ENCODE results near the gene MMEL1. TPM values are rescaled to one million over a fixed set of nuclear protein-coding genes. Genes with fewer than 3 reads are reported as not detected.

The MMEL1 gene
- total and polyA plus RNA-seq, 2 experiments from 2014 or later = 0.93 to 1.8 TPM

DNA sequence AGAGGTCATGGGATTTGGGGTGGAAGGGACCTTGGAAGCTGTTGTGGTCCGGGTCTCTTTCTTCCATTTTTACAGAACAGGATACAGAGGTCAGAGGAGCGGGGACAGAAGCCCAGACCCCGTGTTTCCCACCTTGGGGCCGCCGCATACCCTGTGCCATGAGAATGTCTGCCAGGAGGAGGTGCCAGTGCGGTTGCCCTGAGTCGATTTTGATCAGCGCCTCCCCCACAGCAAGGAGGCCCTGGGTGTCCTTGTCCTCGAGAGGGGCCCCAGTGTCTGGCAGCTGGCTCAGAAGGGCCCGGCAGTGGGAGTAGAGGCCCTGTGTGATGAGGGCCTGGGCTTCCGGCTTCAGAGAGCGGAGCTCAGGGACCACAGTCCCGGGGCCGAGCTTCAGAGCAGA is 12.3 kb upstream of the MMEL1 start:
- H4K20me1 ChIP-seq (ENCODE audit: insufficient read depth, poor library complexity, severe bottlenecking) = no peaks in the 10 kb centered on the region
- no peaks in the 10 kb centered on the region for H3K9me3 ChIP-seq (ENCODE audit: low read depth)
- TF ChIP-seq EZH2phosphoT487 (IDR thresholded peaks at IDR 0.05; ENCODE audit: low read depth, severe bottlenecking, unreplicated experiment) = no peak
- TF ChIP-seq EZH2 (IDR thresholded peaks at IDR 0.05; ENCODE audit: borderline replicate concordance) = no peak
- TF ChIP-seq, protein P1, sequence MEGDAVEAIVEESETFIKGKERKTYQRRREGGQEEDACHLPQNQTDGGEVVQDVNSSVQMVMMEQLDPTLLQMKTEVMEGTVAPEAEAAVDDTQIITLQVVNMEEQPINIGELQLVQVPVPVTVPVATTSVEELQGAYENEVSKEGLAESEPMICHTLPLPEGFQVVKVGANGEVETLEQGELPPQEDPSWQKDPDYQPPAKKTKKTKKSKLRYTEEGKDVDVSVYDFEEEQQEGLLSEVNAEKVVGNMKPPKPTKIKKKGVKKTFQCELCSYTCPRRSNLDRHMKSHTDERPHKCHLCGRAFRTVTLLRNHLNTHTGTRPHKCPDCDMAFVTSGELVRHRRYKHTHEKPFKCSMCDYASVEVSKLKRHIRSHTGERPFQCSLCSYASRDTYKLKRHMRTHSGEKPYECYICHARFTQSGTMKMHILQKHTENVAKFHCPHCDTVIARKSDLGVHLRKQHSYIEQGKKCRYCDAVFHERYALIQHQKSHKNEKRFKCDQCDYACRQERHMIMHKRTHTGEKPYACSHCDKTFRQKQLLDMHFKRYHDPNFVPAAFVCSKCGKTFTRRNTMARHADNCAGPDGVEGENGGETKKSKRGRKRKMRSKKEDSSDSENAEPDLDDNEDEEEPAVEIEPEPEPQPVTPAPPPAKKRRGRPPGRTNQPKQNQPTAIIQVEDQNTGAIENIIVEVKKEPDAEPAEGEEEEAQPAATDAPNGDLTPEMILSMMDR (IDR thresholded peaks at IDR 0.05; ENCODE audit: poor library complexity) = no peak
- no peaks in the 10 kb centered on the region for H3K9me2 ChIP-seq (replicated peaks; ENCODE audit: insufficient read depth)
- no peaks in the 10 kb centered on the region for H3K36me3 ChIP-seq (replicated peaks; ENCODE audit: insufficient read depth, low read depth)
- no peak overlapping the region for H3K4me3 ChIP-seq
- 88% methylated on average over 14 of the region's 14 CpGs for WGBS (ENCODE audit: low lambda C conversion rate, missing lambda C conversion rate)
- no peak for DNase-seq (ENCODE audit: low spot score)
- H3K4me1 ChIP-seq (ENCODE audit: insufficient read depth) = peaks cover 15% of the 10 kb centered on the region
- no peak overlapping the region for H3K4me2 ChIP-seq
- H3K79me2 ChIP-seq = peaks cover 15% of the 10 kb centered on the region
- no peaks in the 10 kb centered on the region for H3K27me3 ChIP-seq
- no peak overlapping the region for H3K27ac ChIP-seq
- H2AFZ ChIP-seq = no peak overlapping the region

DNA sequence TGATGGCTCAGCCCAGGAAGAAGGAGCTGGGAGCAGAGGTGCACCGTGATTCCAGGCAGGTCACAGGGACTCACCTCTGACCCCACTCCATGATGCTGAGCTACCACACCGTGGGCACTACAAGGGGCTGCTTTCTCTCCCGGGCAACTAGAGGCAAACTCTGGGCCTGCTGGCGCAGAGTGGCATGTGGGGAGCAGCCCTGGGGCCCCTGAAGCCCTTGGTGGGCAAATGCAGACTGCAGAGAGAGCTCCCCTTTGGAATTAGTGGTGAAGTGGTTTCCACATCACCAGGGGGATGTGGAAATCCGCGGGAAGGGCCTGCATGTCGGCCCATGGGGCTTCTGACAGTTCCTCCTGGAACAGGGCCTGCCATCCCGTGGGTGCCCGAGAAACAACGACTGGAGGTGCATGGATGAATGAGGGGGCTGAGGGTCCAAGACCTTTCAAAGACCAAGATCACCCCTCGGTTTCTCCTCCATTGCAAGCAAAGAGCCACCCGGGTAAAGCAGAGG is 11.8 kb upstream of the MMEL1 start:
- Histone ChIP-seq H3K9me2 (replicated peaks; ENCODE audit: insufficient read depth) (no peaks in the 10 kb centered on the region), H2AFZ (no peak overlapping the region), H3K4me2 (no peak overlapping the region), H3K36me3 (replicated peaks; ENCODE audit: insufficient read depth, low read depth) (no peaks in the 10 kb centered on the region), H4K20me1 (ENCODE audit: insufficient read depth, poor library complexity, severe bottlenecking) (no peaks in the 10 kb centered on the region), H3K9me3 (ENCODE audit: low read depth) (no peaks in the 10 kb centered on the region), H3K27ac (no peak overlapping the region), H3K79me2 (peaks cover 15% of the 10 kb centered on the region), H3K4me3 (no peak overlapping the region), H3K4me1 (ENCODE audit: insufficient read depth) (peaks cover 15% of the 10 kb centered on the region), H3K27me3 (no peaks in the 10 kb centered on the region)
- 86% methylated on average over 12 of the region's 12 CpGs for WGBS (ENCODE audit: low lambda C conversion rate, missing lambda C conversion rate)
- no peak for TF ChIP-seq EZH2phosphoT487 (IDR thresholded peaks at IDR 0.05; ENCODE audit: low read depth, severe bottlenecking, unreplicated experiment)
- TF ChIP-seq EZH2 (IDR thresholded peaks at IDR 0.05; ENCODE audit: borderline replicate concordance) = no peak
- TF ChIP-seq, protein P1 (IDR thresholded peaks at IDR 0.05; ENCODE audit: poor library complexity) = no peak
- no peak for DNase-seq (ENCODE audit: low spot score)

DNA sequence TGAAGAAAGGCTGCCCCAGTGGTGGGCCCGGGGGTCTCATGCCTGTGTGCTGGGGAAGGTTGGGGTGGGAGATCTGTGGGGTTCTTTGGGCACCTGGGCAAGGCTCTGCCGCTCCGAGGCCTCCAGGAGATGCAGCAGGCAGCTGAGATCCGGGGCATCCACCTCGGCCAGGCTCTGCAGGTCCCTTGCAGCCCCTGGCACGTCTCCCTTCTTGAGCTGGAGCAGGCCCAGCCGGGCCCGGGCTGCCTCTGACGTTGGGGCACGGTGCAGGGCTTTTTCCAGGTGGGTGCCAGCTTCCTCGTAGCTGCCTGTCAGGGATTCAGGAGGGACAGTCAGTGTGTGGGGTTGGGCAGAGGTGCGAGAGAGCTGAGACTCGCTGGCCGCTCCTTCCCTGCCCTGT is 11.4 kb upstream of the MMEL1 start:
- Histone ChIP-seq H3K27ac (no peak overlapping the region), H3K36me3 (replicated peaks; ENCODE audit: insufficient read depth, low read depth) (no peaks in the 10 kb centered on the region), H3K27me3 (no peaks in the 10 kb centered on the region), H3K79me2 (peaks cover 15% of the 10 kb centered on the region), H3K9me3 (ENCODE audit: low read depth) (no peaks in the 10 kb centered on the region), H3K4me1 (ENCODE audit: insufficient read depth) (peaks cover 15% of the 10 kb centered on the region), H2AFZ (no peak overlapping the region), H3K9me2 (replicated peaks; ENCODE audit: insufficient read depth) (no peaks in the 10 kb centered on the region), H3K4me3 (no peak overlapping the region), H4K20me1 (ENCODE audit: insufficient read depth, poor library complexity, severe bottlenecking) (no peaks in the 10 kb centered on the region), H3K4me2 (no peak overlapping the region)
- TF ChIP-seq EZH2phosphoT487 (IDR thresholded peaks at IDR 0.05; ENCODE audit: low read depth, severe bottlenecking, unreplicated experiment) = no peak
- TF ChIP-seq, protein P1 (IDR thresholded peaks at IDR 0.05; ENCODE audit: poor library complexity) = no peak
- no peak for DNase-seq (ENCODE audit: low spot score)
- 91% methylated on average over 12 of the region's 14 CpGs for WGBS (ENCODE audit: low lambda C conversion rate, missing lambda C conversion rate)

Measured in hepatocyte (in vitro differentiated cells).